Measurements from ENCODE around the gene DCST2. TPM values are rescaled to one million over a fixed set of nuclear protein-coding genes. Genes with fewer than 3 reads are reported as not detected.

DCST2 gene
- polyA plus RNA-seq, 3 donors, result 2.6 TPM; not detected in 2

GRCh38 chr1:155060736-155061135 lies 27.2 kb upstream of the DCST2 start:
- Mint-ChIP-seq H3K27me3 (ENCODE audit: low read depth in 3 of 3) (peaks cover 4 to 9% (median 6%) of the 10 kb centered on the region in 3 donors), H3K4me3 (no peak overlapping the region), H3K4me1 (peaks cover 33% of the 10 kb centered on the region), H3K9me3 (no peaks in the 10 kb centered on the region), H3K27ac (no peak overlapping the region), H3K36me3 (peaks cover 45 to 60% of the 10 kb centered on the region in 2 donors)
- H3K79me2 ChIP-seq (ENCODE audit: insufficient read depth, low read length), result peaks cover 12% of the 10 kb centered on the region
- H3K27ac ChIP-seq (ENCODE audit: low read depth in 1 of 2, low read length in 2 of 2), result no peak overlapping the region
- 100% methylated on average over 4 of the region's 8 CpGs for whole genome bisulfite sequencing (ENCODE audit: insufficient coverage)
- no peak for DNase-seq
- H3K4me1 ChIP-seq (ENCODE audit: control insufficient read depth in 1 of 2, insufficient read depth in 2 of 2, low read length in 2 of 2), result peaks cover 26 to 41% of the 10 kb centered on the region in 2 donors
- TF ChIP-seq CTCF (IDR thresholded peaks at IDR 0.05), result no peak
- H3K4me2 ChIP-seq (replicated peaks; ENCODE audit: extremely low read depth, low read length, poor library complexity, severe bottlenecking), result no peak overlapping the region
- H3K4me3 ChIP-seq (replicated peaks in 1 of 3; ENCODE audit: low read depth in 2 of 3, low read length in 3 of 3), result no peak overlapping the region
- peaks cover 79% of the 10 kb centered on the region for H4K20me1 ChIP-seq (ENCODE audit: insufficient read depth, low read length)
- no peak overlapping the region for H2AFZ ChIP-seq (ENCODE audit: insufficient read depth, low read depth, low read length, poor library complexity, severe bottlenecking)
- no peaks in the 10 kb centered on the region for H3K9me3 ChIP-seq (replicated peaks in 1 of 2; ENCODE audit: control insufficient read depth in 1 of 2, insufficient read depth in 1 of 2, low read length in 2 of 2)
- no peak overlapping the region for H3K9ac ChIP-seq (ENCODE audit: insufficient read depth, low read length, poor library complexity, severe bottlenecking)
- peaks cover 0 to 5% of the 10 kb centered on the region in 2 donors for H3K27me3 ChIP-seq (ENCODE audit: control insufficient read depth in 2 of 2, insufficient read depth in 2 of 2, low read length in 2 of 2)
- peaks cover 51 to 57% of the 10 kb centered on the region in 2 donors for H3K36me3 ChIP-seq (replicated peaks in 1 of 2; ENCODE audit: control insufficient read depth in 1 of 2, insufficient read depth in 2 of 2, low read length in 2 of 2)
- intact Hi-C loops (cut with micrococcal nuclease), result loop anchor here (5.0 kb wide), 2 partner anchors 58 to 88 kb away; partner anchors contain the start of genes CKS1B (in 1 of the 2), SHC1 (in 1 of the 2) and ZBTB7B (in 1 of the 2)

- no peak for TF ChIP-seq CTCF (IDR thresholded peaks at IDR 0.05)
- Histone ChIP-seq H2AFZ (ENCODE audit: insufficient read depth, low read depth, low read length, poor library complexity, severe bottlenecking) (no peak overlapping the region), H3K4me1 (ENCODE audit: control insufficient read depth in 1 of 2, insufficient read depth in 2 of 2, low read length in 2 of 2) (peaks cover 16 to 28% of the 10 kb centered on the region in 2 donors), H3K27me3 (ENCODE audit: control insufficient read depth in 2 of 2, insufficient read depth in 2 of 2, low read length in 2 of 2) (no peaks in the 10 kb centered on the region), H4K20me1 (ENCODE audit: insufficient read depth, low read length) (peaks cover 83% of the 10 kb centered on the region), H3K4me3 (replicated peaks in 1 of 3; ENCODE audit: low read depth in 2 of 3, low read length in 3 of 3) (no peak overlapping the region), H3K4me2 (replicated peaks; ENCODE audit: extremely low read depth, low read length, poor library complexity, severe bottlenecking) (no peak overlapping the region), H3K27ac (ENCODE audit: low read depth in 1 of 2, low read length in 2 of 2) (no peak overlapping the region), H3K9ac (ENCODE audit: insufficient read depth, low read length, poor library complexity, severe bottlenecking) (no peak overlapping the region), H3K9me3 (replicated peaks in 1 of 2; ENCODE audit: control insufficient read depth in 1 of 2, insufficient read depth in 1 of 2, low read length in 2 of 2) (no peaks in the 10 kb centered on the region), H3K36me3 (replicated peaks in 1 of 2; ENCODE audit: control insufficient read depth in 1 of 2, insufficient read depth in 2 of 2, low read length in 2 of 2) (peaks cover 71 to 78% of the 10 kb centered on the region in 2 donors), H3K79me2 (ENCODE audit: insufficient read depth, low read length) (peaks cover 18% of the 10 kb centered on the region)
- no peak overlapping the region for H3K4me3 Mint-ChIP-seq
- H3K9me3 Mint-ChIP-seq, result no peaks in the 10 kb centered on the region
- WGBS (ENCODE audit: insufficient coverage), result 94% methylated on average over 11 of the region's 13 CpGs
- DNase-seq, result no peak
- H3K27me3 Mint-ChIP-seq (ENCODE audit: low read depth in 3 of 3), result peaks cover 0 to 3% (median 0%) of the 10 kb centered on the region in 3 donors
- H3K4me1 Mint-ChIP-seq, result peaks cover 24% of the 10 kb centered on the region
- H3K27ac Mint-ChIP-seq, result no peak overlapping the region
- H3K36me3 Mint-ChIP-seq, result peaks cover 63 to 76% of the 10 kb centered on the region in 2 donors
- intact Hi-C loops (cut with micrococcal nuclease), result no loop called here
These were observed 24.2 kb upstream of the DCST2 start for GRCh38 chr1:155057788-155058211.
